GM19025 (cell line): ENCODE data around the gene MAP3K1.

Source experiments
- ATAC-seq: cut with Tn5 transposase; IDR thresholded peaks from one replicate; pipeline ENCODE4 v1.9.1; 2021; ENCODE audit warnings: mild to moderate bottlenecking, low read depth, moderate library complexity; ENCODE audit not compliant: unreplicated experiment

Gene MAP3K1

GRCh38 chr5:56900395-56900794 lies 85.0 kb downstream of the MAP3K1 start:
- ATAC-seq: no peak

GRCh38 chr5:56900858-56901578 lies 85.7 kb downstream of the MAP3K1 start:
- ATAC-seq: no peak

DNA sequence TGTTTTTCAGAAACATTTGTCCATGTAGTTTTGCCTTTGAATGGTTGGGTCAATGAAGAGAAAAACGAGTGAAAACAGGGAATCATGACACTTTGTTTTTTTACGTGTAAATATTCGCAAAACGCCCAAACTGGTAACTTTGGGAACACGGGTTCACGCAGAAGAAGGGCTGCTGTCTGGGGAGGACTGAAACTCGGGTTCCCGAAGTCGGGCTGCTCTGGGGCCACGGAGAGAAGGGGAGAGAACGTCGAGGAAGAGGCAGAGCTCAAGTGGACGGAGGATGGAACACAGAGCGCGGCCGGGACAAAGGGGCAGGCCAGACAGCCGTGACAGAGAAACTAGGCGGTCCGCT lies 93.6 kb downstream of the MAP3K1 start:
- ATAC-seq: peak; percentile 30

DNA sequence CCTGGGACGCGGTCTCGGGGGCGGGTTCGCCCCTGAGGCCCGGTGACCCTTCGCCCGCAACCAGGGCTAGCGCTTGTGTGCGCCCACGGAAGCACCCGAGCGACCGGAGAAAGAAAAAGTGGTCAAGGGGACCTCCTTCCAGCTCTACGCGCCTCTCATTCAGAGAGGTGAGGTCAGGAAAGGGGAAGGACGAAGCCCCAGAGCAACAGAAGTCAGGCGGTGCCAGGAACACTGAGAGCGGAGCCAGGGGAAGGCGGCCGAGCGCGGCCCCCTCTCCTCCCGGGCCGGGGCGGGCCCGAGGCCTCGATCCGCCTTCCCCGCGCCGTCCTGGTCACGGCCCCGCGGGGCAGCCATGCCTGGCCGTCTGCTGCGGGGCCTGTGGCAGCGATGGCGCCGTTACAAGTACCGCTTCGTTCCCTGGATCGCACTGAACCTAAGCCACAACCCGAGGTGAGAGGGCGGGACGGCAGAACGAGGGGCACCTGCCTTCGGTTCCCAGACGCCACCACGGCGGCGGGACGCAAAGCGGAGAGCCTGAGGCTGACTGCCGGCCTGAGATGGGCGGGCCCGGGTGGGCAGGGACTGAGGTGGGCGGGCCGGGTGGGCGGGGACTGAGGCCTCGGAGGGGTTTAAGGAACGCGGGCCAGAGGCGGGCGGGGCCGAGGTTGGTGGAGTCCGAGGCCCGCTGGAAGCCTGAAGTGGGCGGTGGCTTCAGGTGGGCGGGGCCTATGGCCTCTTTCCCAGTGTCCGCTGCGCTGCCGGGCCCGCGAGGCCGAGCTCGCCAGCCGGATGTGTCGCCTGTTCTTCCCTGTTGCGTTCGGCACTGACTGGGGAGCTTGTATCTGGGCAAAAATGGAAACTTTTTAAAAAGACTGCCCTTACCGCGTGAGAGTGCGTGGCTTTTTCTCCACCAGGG lies 94.2 kb downstream of the MAP3K1 start, which contains the start of gene SETD9:
TSS of gene SETD9 (plus strand) at position 303 of the 916 bp plus-strand sequence. CDS start at position 353, 50 bp downstream.
- ATAC-seq: peak; percentile 77

- peak; percentile 15 for ATAC-seq
These were observed 95.0 kb downstream of the MAP3K1 start for GRCh38 chr5:56910210-56910965.

- ATAC-seq: no peak
These were observed 98.4 kb downstream of the MAP3K1 start for GRCh38 chr5:56913766-56914165.

DNA sequence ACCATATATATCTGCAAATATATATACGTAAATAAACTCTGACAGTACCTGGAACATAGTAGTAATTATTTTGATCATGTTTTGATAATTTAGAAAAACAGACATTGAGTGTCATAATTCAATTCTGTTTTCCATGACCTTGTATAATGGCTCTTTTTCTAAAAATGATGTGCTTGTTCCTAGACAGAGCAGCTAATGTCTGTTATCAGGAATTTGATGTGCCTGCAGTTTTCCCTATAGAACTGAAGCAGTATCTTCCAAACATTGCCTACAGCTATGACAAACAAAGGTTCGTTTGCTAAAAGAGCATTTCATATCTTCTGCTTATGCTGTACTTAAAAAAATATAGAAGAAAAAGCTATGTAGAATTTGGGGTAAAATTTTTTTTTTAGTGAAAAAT lies 99.3 kb downstream of the MAP3K1 start:
- no peak for ATAC-seq

DNA sequence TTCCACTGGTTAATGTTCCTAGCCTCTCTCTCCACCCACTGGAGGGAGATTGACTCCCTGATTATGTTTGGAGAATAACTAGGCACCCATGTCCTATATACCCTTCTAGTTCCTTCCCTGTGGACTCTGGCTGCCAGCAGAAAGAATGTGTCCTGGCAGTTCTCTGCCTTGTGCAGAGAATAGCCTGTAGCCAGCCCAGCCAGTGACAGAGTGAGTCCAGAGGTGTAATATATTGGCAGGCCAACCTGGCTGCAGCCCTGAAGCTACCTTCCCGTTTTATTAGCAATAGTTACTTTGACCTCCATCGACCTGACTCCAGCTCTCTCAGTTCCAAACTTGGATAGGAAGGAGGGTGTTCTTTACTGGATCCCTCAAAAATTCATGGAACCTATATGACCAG lies 102.2 kb downstream of the MAP3K1 start:
- ATAC-seq: no peak

DNA sequence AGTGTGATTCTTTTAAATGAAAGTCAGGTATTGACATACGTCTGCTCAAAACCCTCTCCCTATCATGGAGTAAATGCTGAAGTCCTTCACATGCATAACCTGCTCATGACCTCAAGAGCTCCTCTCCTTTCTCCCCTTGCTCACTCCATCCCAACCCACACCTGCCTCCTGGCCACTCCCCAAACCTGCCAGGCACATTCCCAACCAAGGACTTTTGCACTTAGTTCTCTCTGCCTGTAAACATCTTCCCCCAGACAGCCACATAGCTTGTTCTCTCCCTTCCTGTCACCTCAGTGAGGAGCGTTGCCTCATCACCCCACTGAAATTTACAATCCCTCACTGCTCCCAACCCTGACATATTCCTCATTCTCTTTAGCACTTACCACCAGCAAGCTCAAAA lies 102.7 kb downstream of the MAP3K1 start:
- no peak for ATAC-seq

GRCh38 chr5:56919942-56920662 lies 104.8 kb downstream of the MAP3K1 start:
- no peak for ATAC-seq

DNA sequence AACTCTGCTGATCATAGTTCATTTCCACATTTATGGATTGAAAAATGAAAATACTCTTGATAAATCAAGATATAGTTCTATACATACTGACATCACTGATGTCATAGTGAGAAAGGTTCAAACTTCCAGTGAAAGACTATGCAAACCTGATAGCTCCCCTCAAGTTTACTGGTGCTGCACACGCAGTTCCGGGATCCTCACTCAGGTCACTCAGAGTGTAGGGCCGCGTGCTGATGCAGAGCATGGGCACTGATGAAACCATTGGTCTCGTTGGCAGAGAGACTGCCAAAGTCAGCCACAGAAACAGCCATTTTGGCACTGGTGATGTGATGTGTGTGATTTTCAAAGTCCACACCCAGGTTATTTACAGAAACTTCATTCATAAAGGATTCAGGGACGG lies 107.6 kb downstream of the MAP3K1 start:
- no peak for ATAC-seq

DNA sequence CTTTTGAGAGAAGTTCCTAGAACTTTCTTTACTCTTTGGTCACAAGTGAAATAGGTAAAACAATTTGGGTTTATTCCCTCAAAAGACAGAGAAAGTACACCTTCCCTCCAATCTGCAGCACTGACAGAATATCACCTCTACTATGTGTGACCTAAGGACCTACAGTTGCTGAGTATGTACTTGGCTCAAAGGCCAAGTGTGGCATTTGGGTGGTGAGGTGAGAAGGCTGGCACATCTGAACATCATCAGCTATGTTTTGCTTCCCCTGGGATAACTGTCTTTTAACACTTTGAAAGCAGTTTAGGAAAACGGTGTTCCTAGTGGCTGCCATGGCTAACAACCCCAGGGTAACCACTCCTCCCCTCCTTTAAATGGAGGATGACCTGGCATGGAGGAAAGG lies 119.0 kb downstream of the MAP3K1 start:
- no peak for ATAC-seq

GRCh38 chr5:56938858-56939257 lies 123.5 kb downstream of the MAP3K1 start:
- no peak for ATAC-seq

GRCh38 chr5:56941981-56942380 lies 126.6 kb downstream of the MAP3K1 start:
- no peak for ATAC-seq
